Kasumi-1 (cell line): ENCODE data around the gene GALC.

ENCODE experiments used
- DNase-seq, 2 experiments: peaks; one replicate each; lab custom pipeline; 2025; lab: John Stamatoyannopoulos, UW

Gene GALC

GRCh38 chr14:88005978-88006851 lies 13.2 kb upstream of the GALC start:
- peak; percentile 73 to 86 for DNase-seq

DNA sequence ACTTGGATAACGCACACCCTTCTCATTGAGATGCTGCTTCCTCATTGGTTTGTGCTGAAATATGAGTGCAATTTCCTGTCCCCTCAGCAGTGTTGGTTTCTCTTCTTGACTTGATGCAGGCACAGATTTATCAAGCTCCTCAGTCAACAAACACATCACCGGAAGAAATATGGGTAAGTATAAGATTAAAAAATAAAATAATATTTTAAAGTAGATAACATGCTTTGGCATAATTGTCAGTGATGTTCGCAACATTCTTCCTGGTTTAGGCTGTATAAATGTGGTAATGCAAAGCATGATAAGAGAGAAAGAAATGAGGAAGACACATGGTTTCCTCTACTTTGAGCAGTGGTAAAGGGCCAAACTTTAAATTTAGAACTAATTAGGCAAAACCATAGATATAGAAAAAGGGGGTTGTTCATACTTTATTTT lies 12.1 kb upstream of the GALC start, which contains the start of gene GPR65:
Gene GPR65 (plus strand): TSS at position 86 of the 432 bp plus-strand sequence. CDS start 5,713 bp downstream, outside the sequence.
- DNase-seq: peak; percentile 83 to 93

- peak; percentile 51 to 60 for DNase-seq
Observed at GRCh38 chr14:88004506-88005036, 11.6 kb upstream of the GALC start.

DNA sequence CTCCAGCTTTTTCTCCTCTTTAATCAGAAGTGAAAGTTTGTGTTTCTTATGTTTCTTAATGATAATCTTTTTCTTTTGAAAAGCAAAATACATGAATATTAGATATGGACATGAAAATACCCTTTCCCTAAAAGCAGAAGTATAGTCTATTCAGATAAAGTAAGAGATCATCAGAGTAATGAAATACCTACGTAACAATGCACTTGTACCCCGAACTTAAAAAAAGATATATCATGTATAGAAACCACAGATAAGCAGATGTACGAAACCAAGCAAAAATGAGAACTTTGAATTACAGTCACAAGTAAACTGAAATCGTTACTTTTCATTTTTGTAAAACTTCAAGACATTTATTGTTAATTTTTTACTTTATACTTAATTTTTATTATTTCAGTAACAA lies 10.4 kb upstream of the GALC start:
- peak in 1 of 2 experiments; percentile 18 for DNase-seq

- DNase-seq: peak; percentile 82 to 86
Observed at GRCh38 chr14:88002421-88003075, 9.6 kb upstream of the GALC start.

- peak; percentile 84 to 86 for DNase-seq
Observed at GRCh38 chr14:87999277-87999676, 6.3 kb upstream of the GALC start.

DNA sequence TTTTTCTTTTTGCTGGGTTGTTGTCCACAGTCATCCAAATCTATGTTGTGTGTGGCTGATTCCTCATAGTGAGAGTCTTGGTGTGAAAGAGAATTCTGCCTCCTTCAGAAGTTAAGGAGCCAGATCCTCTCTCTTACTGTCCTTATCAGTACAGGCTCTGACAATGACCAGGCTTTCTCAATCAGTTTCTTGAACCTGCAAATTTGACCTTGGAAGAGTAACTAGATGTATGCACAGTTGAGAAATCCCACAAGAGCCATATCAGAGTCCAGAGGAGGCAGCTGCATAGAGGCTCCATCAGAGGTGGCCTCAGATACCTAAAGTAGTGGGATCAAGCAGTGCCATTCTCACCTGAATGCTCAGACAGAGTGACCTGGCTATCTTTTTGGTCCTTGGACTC lies 5.5 kb upstream of the GALC start:
- no peak for DNase-seq

- no peak for DNase-seq
Observed at GRCh38 chr14:87996291-87996592, 3.3 kb upstream of the GALC start.

GRCh38 chr14:87995500-87996290 lies 2.7 kb upstream of the GALC start:
- DNase-seq: peak in 1 of 2 experiments; percentile 36

- no peak for DNase-seq
Observed at GRCh38 chr14:87994974-87995373, 2.0 kb upstream of the GALC start.

GRCh38 chr14:87992346-87992717 lies 650 bp downstream of the GALC start:
- DNase-seq: peak; percentile 4 to 63

DNA sequence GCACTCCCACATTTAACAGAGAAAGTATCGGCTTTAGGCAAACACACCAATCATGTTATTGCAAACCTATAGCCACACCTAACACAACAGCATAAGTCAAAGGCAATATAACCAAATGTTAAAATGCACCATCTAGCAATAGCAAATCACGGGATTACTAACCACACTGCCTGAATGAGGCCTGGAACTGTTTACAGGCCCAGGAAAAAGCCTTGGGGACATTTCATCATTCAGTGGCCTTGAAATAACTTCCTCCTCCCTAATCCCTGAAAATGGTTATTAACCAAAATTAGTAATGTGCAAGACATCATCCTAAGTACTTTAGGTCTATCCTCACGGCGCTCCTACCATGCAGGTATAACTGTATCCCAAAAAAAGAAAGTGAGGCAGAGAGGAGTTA lies 2.3 kb downstream of the GALC start:
- DNase-seq: no peak

DNA sequence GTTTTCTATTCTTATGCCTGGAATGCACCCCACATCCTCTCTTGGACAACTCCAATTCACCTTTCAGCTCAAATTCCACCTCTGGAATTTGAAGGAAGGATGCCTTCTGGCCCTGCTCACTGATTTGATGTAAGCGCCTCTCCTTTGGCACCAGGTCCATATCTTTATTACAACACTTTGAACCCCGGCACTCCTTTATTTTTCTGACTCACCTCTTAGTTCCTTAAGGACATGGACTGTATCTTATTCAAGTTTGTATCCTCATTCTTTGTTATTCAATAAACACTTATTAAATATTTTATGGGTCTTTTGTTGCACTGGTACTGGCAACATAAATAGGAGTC lies 3.1 kb downstream of the GALC start:
- no peak for DNase-seq

GRCh38 chr14:87989221-87989955 lies 3.6 kb downstream of the GALC start:
- DNase-seq: no peak

- no peak for DNase-seq
Observed at GRCh38 chr14:87979689-87980088, 13.3 kb downstream of the GALC start.

- DNase-seq: no peak
Observed at GRCh38 chr14:87975636-87976035, 17.3 kb downstream of the GALC start.

DNA sequence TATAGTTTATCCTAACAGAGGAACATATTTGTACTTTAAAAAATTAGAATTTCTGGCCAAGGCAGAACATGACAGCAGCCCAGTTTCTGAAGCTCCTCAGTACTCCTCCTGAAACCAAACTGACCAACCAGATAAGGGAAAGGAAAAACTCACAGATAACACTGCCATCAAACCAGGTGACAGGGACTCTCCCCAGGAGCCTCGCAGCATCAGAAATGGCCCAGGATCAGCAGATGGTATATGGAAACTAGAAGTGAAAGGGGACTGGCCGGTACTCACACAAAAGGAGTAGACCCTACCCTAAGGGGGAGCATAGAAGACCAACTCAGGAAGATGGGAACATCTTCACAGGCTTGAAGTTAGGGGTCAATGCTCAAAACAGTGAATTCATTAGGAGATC lies 22.0 kb downstream of the GALC start:
- DNase-seq: no peak

DNA sequence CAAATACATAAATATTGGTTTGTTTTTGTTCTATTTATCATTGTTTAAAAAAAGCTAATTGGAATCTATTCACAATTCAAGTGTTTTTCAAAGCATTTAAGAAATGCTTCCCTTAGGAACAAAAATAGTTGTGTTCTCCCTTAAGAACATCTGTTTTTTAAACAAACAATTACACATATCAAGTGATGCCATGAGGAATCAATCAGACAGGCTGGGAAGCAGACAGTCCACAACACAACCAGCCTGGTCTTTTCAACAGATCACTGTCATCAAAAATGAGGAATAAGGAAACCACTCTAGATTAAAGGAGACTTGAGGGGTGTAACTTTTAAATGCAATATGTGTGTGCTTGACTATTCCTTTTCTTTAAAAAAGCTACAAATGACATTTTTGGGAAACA lies 25.5 kb downstream of the GALC start:
- DNase-seq: no peak

DNA sequence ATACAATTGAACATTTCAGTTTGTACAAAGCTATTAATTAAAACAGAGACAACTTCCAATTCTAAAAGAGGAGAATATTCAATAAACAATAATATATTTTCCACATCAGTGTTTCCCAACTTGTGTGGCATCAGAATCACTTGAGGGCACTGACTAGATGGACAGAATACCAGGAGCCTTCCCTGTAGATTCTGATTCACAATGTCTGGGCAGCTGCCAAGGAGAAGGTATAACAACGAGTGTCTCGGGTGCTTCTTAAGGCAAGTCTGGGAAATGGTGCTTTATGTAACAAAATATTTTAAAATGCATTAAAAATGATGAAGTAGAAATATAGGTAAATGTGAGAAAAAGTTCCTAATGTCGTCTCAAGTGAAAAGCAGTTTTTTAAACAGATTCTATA lies 26.2 kb downstream of the GALC start:
- no peak for DNase-seq

DNA sequence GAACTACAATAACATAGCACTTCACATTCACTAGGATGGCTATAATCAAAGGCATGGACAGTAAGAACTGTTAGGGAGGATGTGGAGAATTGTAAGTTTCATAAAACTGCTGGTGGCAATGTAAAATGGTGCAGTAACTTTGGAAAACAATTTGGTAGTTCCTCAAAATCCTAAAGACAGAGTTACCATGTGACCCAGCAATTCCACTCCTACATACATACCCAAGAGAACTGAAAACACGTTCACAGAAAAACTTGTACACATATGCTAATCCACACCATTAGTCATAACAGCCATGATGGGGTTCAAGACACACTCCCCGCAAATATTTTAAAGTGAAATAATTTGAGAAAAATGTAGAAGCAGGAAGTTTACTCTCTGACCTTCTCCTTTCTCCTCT lies 31.7 kb downstream of the GALC start:
- no peak for DNase-seq

DNA sequence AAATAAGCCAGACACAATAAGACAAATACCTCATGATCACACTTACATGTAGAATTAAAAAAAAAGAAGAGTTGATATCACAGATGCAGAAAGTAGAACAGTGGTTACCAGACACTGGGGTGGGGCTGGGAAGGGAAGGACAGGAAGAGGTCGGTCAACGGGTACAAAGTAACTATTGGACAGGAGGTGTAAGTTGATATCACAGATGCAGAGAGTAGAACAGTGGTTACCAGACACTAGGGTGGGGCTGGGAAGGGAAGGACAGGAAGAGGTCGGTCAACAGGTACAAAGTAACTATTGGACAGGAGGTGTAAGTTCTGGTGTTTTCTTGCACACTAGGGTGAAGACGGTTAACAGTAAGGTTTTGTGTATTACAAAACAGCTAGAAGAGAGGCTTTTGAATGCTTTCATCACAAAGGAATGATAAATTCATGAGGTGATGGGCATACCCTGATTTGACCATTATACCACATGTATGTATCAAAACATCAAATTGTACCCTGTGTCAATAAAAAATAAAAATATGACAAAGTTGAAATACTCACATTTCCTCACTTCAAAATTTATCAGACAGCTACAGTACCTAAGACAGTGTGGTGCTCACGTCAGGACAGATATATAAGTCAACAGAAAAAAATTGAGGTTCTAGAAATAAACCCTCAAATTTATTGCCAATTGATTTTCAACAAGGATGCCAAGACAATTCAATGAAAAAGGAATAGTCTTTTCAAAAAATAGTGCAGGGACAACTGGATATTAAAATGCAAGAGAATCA lies 32.8 kb downstream of the GALC start:
- DNase-seq: no peak
